HepG2 (cell line): ENCODE measurements around the gene LRRC3. TPM values are rescaled to one million over a fixed set of nuclear protein-coding genes. Genes with fewer than 3 reads are reported as not detected.

Experiments used
- polyA plus RNA-seq, 8 experiments: library from polyadenylated mRNA; depleted of rRNA in 3 of 8; stranded (reverse) in 7 of 8; unstranded in 1 of 8; fragments of >200 nt; fragmentation: Illumina TruSeq in 4 of 8; extraction: Trizol in 4 of 8; gene quantifications; 2 replicates each; pipeline versions ENCODE4 v1.2.1 to v1.2.3, GENCODE V29; 2011 to 2016; ENCODE audit warnings: low read depth in 4 of 8, missing spikeins in 1 of 8, mixed read lengths in 1 of 8; ENCODE audit not compliant: insufficient read depth in 1 of 8
- total RNA-seq, 5 experiments: library from RNA; depleted of rRNA; stranded (reverse); fragments of >200 nt; fragmentation: Illumina TruSeq; extraction: Trizol; gene quantifications; 2 replicates each; pipeline ENCODE4 v1.2.3, GENCODE V29; 2016; ENCODE audit warnings: low read depth in 1 of 5
- TF ChIP-seq, protein P1 (sequence below): IDR thresholded peaks from 2 replicates; pipeline ENCODE4 v1.6.1; 2016; ENCODE audit warnings: low read depth
- TF ChIP-seq, protein P2 (sequence below): sonication (generic); formaldehyde crosslinking; IDR thresholded peaks from one replicate; pipeline ENCODE4 v1.5.1; 2020; ENCODE audit warnings: mild to moderate bottlenecking, missing genetic modification reagents; ENCODE audit errors: not compliant biosample characterization
- TF ChIP-seq, protein P3 (sequence below): IDR thresholded peaks from 2 replicates; pipeline ENCODE4 v1.6.1; 2016; ENCODE audit warnings: mild to moderate bottlenecking
- TF ChIP-seq, protein P4 (sequence below): IDR thresholded peaks from 2 replicates; pipeline ENCODE4 v1.6.1; 2016
- TF ChIP-seq, protein P5 (sequence below): IDR thresholded peaks from 2 replicates; pipeline ENCODE4 v1.6.1; 2016; ENCODE audit warnings: missing compliant biosample characterization, missing genetic modification reagents, borderline replicate concordance

LRRC3 gene
- total and polyA plus RNA-seq, 2 of the 13 experiments (the other 11 are each of a cell fraction or from before 2014, with no cell fraction given): 4.8 to 16.5 TPM

DNA sequence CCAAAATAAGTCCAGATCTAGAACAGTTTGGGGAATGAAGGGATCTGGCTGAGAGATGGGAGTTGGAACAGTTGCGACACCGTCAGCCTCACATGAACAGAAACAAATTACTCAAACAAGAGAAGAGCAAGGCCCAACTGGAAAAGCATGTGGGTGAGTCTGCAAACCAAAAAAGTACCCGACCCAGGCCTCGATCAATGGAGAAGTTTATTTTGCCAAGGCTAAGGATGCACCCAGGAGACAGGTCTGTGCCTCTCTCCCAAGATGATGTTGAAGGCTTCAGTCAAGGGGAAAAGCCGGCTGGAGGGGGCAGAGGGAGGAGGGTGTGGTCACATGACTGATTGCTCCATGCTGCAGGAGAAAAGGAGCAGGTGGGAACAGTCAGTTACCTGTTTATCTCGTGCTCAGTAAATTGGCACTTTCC, 42.4 kb downstream of the LRRC3 start (continued):
- TF ChIP-seq, protein P1, sequence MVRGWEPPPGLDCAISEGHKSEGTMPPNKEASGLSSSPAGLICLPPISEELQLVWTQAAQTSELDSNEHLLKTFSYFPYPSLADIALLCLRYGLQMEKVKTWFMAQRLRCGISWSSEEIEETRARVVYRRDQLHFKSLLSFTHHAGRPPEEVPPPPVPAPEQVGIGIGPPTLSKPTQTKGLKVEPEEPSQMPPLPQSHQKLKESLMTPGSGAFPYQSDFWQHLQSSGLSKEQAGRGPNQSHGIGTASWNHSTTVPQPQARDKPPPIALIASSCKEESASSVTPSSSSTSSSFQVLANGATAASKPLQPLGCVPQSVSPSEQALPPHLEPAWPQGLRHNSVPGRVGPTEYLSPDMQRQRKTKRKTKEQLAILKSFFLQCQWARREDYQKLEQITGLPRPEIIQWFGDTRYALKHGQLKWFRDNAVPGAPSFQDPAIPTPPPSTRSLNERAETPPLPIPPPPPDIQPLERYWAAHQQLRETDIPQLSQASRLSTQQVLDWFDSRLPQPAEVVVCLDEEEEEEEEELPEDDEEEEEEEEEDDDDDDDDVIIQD: no peak
- TF ChIP-seq, protein P2, sequence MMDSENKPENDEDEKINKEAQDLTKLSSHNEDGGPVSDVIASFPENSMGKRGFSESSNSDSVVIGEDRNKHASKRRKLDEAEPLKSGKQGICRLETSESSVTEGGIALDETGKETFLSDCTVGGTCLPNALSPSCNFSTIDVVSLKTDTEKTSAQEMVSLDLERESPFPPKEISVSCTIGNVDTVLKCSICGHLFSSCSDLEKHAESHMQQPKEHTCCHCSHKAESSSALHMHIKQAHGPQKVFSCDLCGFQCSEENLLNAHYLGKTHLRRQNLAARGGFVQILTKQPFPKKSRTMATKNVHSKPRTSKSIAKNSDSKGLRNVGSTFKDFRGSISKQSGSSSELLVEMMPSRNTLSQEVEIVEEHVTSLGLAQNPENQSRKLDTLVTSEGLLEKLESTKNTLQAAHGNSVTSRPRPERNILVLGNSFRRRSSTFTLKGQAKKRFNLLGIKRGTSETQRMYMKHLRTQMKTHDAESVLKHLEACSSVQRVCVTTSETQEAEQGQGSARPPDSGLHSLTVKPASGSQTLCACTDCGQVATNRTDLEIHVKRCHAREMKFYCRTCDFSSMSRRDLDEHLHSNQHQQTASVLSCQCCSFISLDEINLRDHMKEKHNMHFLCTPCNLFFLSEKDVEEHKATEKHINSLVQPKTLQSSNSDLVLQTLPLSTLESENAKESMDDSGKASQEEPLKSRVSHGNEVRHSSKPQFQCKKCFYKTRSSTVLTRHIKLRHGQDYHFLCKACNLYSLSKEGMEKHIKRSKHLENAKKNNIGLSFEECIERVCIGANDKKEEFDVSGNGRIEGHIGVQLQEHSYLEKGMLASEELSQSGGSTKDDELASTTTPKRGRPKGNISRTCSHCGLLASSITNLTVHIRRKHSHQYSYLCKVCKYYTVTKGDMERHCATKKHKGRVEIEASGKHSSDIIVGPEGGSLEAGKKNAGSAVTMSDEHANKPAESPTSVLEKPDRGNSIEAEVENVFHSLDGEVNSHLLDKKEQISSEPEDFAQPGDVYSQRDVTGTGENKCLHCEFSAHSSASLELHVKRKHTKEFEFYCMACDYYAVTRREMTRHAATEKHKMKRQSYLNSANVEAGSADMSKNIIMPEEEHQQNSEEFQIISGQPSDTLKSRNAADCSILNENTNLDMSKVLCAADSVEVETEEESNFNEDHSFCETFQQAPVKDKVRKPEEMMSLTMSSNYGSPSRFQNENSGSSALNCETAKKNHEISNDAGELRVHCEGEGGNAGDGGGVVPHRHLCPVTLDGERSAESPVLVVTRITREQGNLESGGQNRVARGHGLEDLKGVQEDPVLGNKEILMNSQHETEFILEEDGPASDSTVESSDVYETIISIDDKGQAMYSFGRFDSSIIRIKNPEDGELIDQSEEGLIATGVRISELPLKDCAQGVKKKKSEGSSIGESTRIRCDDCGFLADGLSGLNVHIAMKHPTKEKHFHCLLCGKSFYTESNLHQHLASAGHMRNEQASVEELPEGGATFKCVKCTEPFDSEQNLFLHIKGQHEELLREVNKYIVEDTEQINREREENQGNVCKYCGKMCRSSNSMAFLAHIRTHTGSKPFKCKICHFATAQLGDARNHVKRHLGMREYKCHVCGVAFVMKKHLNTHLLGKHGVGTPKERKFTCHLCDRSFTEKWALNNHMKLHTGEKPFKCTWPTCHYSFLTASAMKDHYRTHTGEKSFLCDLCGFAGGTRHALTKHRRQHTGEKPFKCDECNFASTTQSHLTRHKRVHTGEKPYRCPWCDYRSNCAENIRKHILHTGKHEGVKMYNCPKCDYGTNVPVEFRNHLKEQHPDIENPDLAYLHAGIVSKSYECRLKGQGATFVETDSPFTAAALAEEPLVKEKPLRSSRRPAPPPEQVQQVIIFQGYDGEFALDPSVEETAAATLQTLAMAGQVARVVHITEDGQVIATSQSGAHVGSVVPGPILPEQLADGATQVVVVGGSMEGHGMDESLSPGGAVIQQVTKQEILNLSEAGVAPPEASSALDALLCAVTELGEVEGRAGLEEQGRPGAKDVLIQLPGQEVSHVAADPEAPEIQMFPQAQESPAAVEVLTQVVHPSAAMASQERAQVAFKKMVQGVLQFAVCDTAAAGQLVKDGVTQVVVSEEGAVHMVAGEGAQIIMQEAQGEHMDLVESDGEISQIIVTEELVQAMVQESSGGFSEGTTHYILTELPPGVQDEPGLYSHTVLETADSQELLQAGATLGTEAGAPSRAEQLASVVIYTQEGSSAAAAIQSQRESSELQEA: no peak
- TF ChIP-seq, protein P3, sequence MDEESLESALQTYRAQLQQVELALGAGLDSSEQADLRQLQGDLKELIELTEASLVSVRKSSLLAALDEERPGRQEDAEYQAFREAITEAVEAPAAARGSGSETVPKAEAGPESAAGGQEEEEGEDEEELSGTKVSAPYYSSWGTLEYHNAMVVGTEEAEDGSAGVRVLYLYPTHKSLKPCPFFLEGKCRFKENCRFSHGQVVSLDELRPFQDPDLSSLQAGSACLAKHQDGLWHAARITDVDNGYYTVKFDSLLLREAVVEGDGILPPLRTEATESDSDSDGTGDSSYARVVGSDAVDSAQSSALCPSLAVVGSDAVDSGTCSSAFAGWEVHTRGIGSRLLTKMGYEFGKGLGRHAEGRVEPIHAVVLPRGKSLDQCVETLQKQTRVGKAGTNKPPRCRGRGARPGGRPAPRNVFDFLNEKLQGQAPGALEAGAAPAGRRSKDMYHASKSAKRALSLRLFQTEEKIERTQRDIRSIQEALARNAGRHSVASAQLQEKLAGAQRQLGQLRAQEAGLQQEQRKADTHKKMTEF (CRISPR knock-in tag): 0 out of 2 replicates have a peak, but pooled peaks have one; percentile 5
- TF ChIP-seq, protein P4, sequence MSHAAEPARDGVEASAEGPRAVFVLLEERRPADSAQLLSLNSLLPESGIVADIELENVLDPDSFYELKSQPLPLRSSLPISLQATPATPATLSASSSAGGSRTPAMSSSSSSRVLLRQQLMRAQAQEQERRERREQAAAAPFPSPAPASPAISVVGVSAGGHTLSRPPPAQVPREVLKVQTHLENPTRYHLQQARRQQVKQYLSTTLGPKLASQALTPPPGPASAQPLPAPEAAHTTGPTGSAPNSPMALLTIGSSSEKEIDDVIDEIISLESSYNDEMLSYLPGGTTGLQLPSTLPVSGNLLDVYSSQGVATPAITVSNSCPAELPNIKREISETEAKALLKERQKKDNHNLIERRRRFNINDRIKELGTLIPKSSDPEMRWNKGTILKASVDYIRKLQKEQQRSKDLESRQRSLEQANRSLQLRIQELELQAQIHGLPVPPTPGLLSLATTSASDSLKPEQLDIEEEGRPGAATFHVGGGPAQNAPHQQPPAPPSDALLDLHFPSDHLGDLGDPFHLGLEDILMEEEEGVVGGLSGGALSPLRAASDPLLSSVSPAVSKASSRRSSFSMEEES: 0 out of 2 replicates have a peak, but pooled peaks have one; percentile 56
- TF ChIP-seq, protein P5, sequence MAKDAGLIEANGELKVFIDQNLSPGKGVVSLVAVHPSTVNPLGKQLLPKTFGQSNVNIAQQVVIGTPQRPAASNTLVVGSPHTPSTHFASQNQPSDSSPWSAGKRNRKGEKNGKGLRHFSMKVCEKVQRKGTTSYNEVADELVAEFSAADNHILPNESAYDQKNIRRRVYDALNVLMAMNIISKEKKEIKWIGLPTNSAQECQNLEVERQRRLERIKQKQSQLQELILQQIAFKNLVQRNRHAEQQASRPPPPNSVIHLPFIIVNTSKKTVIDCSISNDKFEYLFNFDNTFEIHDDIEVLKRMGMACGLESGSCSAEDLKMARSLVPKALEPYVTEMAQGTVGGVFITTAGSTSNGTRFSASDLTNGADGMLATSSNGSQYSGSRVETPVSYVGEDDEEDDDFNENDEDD (CRISPR knock-in tag): peak; percentile 29; the same call in 1 of the 2 replicates
